WTC11 (cell line): ENCODE data around the gene B3GAT3. TPM values are rescaled to one million over a fixed set of nuclear protein-coding genes. Genes with fewer than 3 reads are reported as not detected.

Experiments used
- ATAC-seq: fragments of 200-7000 bp; cut with Tn5 transposase; 2 replicates; pipeline ENCODE4 v1.10.0; 2021; ENCODE audit warnings: mild to moderate bottlenecking, moderate library complexity
- CTCF ChIA-PET: fragments of 300-600 bp; sonication (Branson Sonifier 250); formaldehyde crosslinking; loops from one replicate; lab custom pipeline; 2021; ENCODE audit warnings: antibody characterized with exemption; lab: Charles Lee
- POLR2A ChIA-PET: fragments of 350-600 bp; sonication (Branson Sonifier 250); formaldehyde crosslinking; loops from one replicate; lab custom pipeline; 2021; ENCODE audit warnings: antibody characterized with exemption; lab: Charles Lee
- DNase-seq: peaks from one replicate; pipeline ENCODE4 v3.0.0; 2021; ENCODE audit warnings: low spot score
- H3K27ac Mint-ChIP-seq: 2 replicates; pipeline ENCODE4 v1.8.0; 2021; ENCODE audit warnings: mixed read lengths
- H3K27me3 Mint-ChIP-seq: 2 replicates; pipeline ENCODE4 v1.8.0; 2021; ENCODE audit warnings: low read depth, mild to moderate bottlenecking, moderate library complexity, mixed read lengths
- H3K36me3 Mint-ChIP-seq: 2 replicates; pipeline ENCODE4 v1.8.0; 2021; ENCODE audit warnings: mixed read lengths
- H3K4me1 Mint-ChIP-seq: 2 replicates; pipeline ENCODE4 v1.8.0; 2022; ENCODE audit warnings: mixed read lengths
- H3K4me3 Mint-ChIP-seq: 2 replicates; pipeline ENCODE4 v1.8.0; 2021; ENCODE audit warnings: mild to moderate bottlenecking, moderate library complexity, mixed read lengths
- H3K9me3 Mint-ChIP-seq: 2 replicates; pipeline ENCODE4 v1.8.0; 2021; ENCODE audit warnings: mixed read lengths
- CBFB ChIP-seq: sonication (generic); formaldehyde crosslinking; IDR thresholded peaks from 2 replicates; pipeline ENCODE4 v1.8.1; 2022; ENCODE audit warnings: mild to moderate bottlenecking, low read depth, missing genetic modification reagents
- FOXJ3 ChIP-seq: sonication (generic); formaldehyde crosslinking; IDR thresholded peaks from 2 replicates; pipeline ENCODE4 v1.9.0; 2021; ENCODE audit warnings: missing genetic modification reagents, mild to moderate bottlenecking, borderline replicate concordance
- KAT7 ChIP-seq: sonication (generic); formaldehyde crosslinking; IDR thresholded peaks from 2 replicates; pipeline ENCODE4 v1.8.1; 2023; ENCODE audit warnings: missing genetic modification reagents, mild to moderate bottlenecking, borderline replicate concordance
- MYBL2 ChIP-seq: sonication (generic); formaldehyde crosslinking; IDR thresholded peaks from 2 replicates; pipeline ENCODE4 v1.8.1; 2023; ENCODE audit warnings: mild to moderate bottlenecking, moderate library complexity, missing genetic modification reagents
- NFATC4 ChIP-seq: fragments of 250-450 bp; sonication (Bioruptor Pico); IDR thresholded peaks from 2 replicates; pipeline ENCODE4 v1.9.0; 2021; ENCODE audit warnings: mild to moderate bottlenecking
- RORB ChIP-seq: fragments of 250-450 bp; sonication (Bioruptor Pico); IDR thresholded peaks from 2 replicates; pipeline ENCODE4 v1.9.0; 2021; ENCODE audit warnings: mild to moderate bottlenecking
- SMAD3 ChIP-seq: sonication (generic); formaldehyde crosslinking; IDR thresholded peaks from 2 replicates; pipeline ENCODE4 v1.8.0; 2022; ENCODE audit warnings: missing genetic modification reagents, mild to moderate bottlenecking, borderline replicate concordance
- SMAD4 ChIP-seq: sonication (generic); formaldehyde crosslinking; IDR thresholded peaks from 2 replicates; pipeline ENCODE4 v1.8.0; 2022; ENCODE audit warnings: mild to moderate bottlenecking, missing genetic modification reagents
- TEAD4 ChIP-seq: sonication (generic); formaldehyde crosslinking; IDR thresholded peaks from 2 replicates; pipeline ENCODE4 v1.8.0; 2022; ENCODE audit warnings: mild to moderate bottlenecking, missing genetic modification reagents
- ZBTB21 ChIP-seq: sonication (generic); formaldehyde crosslinking; IDR thresholded peaks from 2 replicates; pipeline ENCODE4 v1.8.1; 2023; ENCODE audit warnings: mild to moderate bottlenecking, missing genetic modification reagents, borderline replicate concordance
- ZNF121 ChIP-seq: sonication (generic); formaldehyde crosslinking; IDR thresholded peaks from 2 replicates; pipeline ENCODE4 v1.8.0; 2023; ENCODE audit warnings: missing genetic modification reagents
- ZNF219 ChIP-seq: sonication (generic); formaldehyde crosslinking; IDR thresholded peaks from 2 replicates; pipeline ENCODE4 v1.8.0; 2023; ENCODE audit warnings: missing genetic modification reagents, mild to moderate bottlenecking, borderline replicate concordance
- ZNF232 ChIP-seq: sonication (generic); formaldehyde crosslinking; IDR thresholded peaks from 2 replicates; pipeline ENCODE4 v1.8.0; 2022; ENCODE audit warnings: mild to moderate bottlenecking, missing genetic modification reagents
- total RNA-seq: library from RNA; stranded (reverse); gene quantifications from 3 replicates; pipeline ENCODE4 v1.2.3, GENCODE V29; 2021
- TF ChIP-seq, protein P1 (sequence below): sonication (generic); formaldehyde crosslinking; IDR thresholded peaks from 2 replicates; pipeline ENCODE4 v1.8.0; 2023; ENCODE audit warnings: missing genetic modification reagents, mild to moderate bottlenecking, borderline replicate concordance
- TF ChIP-seq, protein P2 (sequence below): fragments of 250-450 bp; sonication (Bioruptor Pico); IDR thresholded peaks from 2 replicates; pipeline ENCODE4 v2.1.2; 2022; ENCODE audit warnings: mild to moderate bottlenecking, moderate library complexity
- TF ChIP-seq, protein P3 (sequence below): sonication (generic); formaldehyde crosslinking; IDR thresholded peaks from 2 replicates; pipeline ENCODE4 v1.8.1; 2022; ENCODE audit warnings: low read depth, missing genetic modification reagents, borderline replicate concordance
- TF ChIP-seq, protein P4 (sequence below): sonication (generic); formaldehyde crosslinking; IDR thresholded peaks from 2 replicates; pipeline ENCODE4 v1.8.1; 2022; ENCODE audit warnings: mild to moderate bottlenecking, moderate library complexity, missing genetic modification reagents
- TF ChIP-seq, protein P5 (sequence below): sonication (generic); formaldehyde crosslinking; IDR thresholded peaks from 2 replicates; pipeline ENCODE4 v1.8.1; 2023; ENCODE audit warnings: mild to moderate bottlenecking, missing genetic modification reagents, borderline replicate concordance
- TF ChIP-seq, protein P6 (sequence below): sonication (generic); formaldehyde crosslinking; IDR thresholded peaks from 2 replicates; pipeline ENCODE4 v1.8.1; 2023; ENCODE audit warnings: mild to moderate bottlenecking, moderate library complexity, missing genetic modification reagents
- TF ChIP-seq, protein P7 (sequence below): sonication (generic); formaldehyde crosslinking; IDR thresholded peaks from 2 replicates; pipeline ENCODE4 v1.8.0; 2022; ENCODE audit warnings: mild to moderate bottlenecking, missing genetic modification reagents
- TF ChIP-seq, protein P8 (sequence below): fragments of 250-450 bp; sonication (Bioruptor Pico); IDR thresholded peaks from 2 replicates; pipeline ENCODE4 v1.9.0; 2021; ENCODE audit warnings: mild to moderate bottlenecking

The B3GAT3 gene
- total RNA-seq, 1 experiment from 2014 or later, result 43.9 TPM

DNA sequence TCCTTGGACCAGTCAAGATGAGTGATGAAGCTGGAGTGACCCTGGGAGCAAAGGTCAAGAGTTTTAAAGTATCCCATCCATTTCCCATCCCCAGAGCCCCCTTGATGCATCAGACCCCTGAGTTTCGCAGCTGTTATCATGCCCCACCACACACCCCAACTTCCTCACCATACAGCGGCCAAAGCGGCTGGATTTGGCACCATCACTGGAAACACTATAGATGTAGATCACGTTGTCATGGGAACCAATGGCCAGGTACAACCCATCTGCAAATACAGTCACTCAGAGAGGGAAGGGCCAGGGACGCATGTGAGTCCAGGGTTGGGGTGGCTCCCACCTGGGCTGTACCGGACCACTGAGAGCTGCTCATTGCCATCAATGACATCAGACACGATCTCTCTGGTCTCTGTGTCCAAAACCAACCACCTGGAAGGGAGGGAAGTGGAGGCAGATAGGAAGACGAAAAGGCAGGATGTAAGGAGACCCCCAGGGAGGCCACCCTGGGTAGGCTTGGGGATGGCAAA lies 17.9 kb downstream of the B3GAT3 start (continued):
- TF ChIP-seq, protein P1, sequence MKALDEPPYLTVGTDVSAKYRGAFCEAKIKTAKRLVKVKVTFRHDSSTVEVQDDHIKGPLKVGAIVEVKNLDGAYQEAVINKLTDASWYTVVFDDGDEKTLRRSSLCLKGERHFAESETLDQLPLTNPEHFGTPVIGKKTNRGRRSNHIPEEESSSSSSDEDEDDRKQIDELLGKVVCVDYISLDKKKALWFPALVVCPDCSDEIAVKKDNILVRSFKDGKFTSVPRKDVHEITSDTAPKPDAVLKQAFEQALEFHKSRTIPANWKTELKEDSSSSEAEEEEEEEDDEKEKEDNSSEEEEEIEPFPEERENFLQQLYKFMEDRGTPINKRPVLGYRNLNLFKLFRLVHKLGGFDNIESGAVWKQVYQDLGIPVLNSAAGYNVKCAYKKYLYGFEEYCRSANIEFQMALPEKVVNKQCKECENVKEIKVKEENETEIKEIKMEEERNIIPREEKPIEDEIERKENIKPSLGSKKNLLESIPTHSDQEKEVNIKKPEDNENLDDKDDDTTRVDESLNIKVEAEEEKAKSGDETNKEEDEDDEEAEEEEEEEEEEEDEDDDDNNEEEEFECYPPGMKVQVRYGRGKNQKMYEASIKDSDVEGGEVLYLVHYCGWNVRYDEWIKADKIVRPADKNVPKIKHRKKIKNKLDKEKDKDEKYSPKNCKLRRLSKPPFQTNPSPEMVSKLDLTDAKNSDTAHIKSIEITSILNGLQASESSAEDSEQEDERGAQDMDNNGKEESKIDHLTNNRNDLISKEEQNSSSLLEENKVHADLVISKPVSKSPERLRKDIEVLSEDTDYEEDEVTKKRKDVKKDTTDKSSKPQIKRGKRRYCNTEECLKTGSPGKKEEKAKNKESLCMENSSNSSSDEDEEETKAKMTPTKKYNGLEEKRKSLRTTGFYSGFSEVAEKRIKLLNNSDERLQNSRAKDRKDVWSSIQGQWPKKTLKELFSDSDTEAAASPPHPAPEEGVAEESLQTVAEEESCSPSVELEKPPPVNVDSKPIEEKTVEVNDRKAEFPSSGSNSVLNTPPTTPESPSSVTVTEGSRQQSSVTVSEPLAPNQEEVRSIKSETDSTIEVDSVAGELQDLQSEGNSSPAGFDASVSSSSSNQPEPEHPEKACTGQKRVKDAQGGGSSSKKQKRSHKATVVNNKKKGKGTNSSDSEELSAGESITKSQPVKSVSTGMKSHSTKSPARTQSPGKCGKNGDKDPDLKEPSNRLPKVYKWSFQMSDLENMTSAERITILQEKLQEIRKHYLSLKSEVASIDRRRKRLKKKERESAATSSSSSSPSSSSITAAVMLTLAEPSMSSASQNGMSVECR (CRISPR knock-in tag), result no peak
- TF ChIP-seq, all 79 proteins: peak for 0

DNA sequence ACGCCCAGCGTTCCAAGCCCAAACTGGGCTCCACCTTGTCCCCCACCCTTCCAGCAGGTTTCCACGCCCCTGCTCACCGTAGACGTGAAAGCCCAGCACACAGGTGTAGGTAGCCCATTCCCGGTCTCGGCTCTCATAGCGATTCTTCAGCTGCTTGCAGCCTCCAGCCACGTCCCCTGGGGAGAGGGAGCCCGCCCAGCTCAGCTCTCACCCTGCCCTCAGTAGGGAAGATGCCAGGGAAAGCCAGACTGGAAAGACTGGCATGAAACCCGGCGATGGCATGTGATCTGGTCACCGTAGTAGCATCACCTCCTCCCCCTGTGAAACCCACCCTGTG lies 18.7 kb downstream of the B3GAT3 start:
- Mint-ChIP-seq H3K9me3 (no peaks in the 10 kb centered on the region), H3K4me3 (peak overlapping the region; percentile 91), H3K36me3 (peaks cover 26% of the 10 kb centered on the region), H3K27ac (no peak overlapping the region), H3K27me3 (peaks cover 26% of the 10 kb centered on the region), H3K4me1 (peaks cover 60% of the 10 kb centered on the region)
- ATAC-seq, result no peak
- CTCF ChIA-PET, result interaction anchor here (3.8 to 8.9 kb wide), 2 partner anchors 9 to 10 kb away, joined by 43 to 74 read pairs; partner anchors contain the start of genes EML3, ROM1 and TUT1
- no peak for DNase-seq
- POLR2A ChIA-PET, result interaction anchor here (0.7 to 1.4 kb wide), 3 partner anchors 12 to 62 kb away, joined by 3 to 7 read pairs (median 5); partner anchors contain the start of genes B3GAT3, C11orf98, CSKMT and TUT1
- TF ChIP-seq, protein P2, sequence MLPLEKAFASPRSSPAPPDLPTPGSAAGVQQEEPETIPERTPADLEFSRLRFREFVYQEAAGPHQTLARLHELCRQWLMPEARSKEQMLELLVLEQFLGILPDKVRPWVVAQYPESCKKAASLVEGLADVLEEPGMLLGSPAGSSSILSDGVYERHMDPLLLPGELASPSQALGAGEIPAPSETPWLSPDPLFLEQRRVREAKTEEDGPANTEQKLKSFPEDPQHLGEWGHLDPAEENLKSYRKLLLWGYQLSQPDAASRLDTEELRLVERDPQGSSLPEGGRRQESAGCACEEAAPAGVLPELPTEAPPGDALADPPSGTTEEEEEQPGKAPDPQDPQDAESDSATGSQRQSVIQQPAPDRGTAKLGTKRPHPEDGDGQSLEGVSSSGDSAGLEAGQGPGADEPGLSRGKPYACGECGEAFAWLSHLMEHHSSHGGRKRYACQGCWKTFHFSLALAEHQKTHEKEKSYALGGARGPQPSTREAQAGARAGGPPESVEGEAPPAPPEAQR, result no peak
- TF ChIP-seq TEAD4 (CRISPR knock-in tag), result no peak
- no peak for TF ChIP-seq ZNF219 (CRISPR knock-in tag)
- no peak for TF ChIP-seq ZNF232
- TF ChIP-seq, protein P3, sequence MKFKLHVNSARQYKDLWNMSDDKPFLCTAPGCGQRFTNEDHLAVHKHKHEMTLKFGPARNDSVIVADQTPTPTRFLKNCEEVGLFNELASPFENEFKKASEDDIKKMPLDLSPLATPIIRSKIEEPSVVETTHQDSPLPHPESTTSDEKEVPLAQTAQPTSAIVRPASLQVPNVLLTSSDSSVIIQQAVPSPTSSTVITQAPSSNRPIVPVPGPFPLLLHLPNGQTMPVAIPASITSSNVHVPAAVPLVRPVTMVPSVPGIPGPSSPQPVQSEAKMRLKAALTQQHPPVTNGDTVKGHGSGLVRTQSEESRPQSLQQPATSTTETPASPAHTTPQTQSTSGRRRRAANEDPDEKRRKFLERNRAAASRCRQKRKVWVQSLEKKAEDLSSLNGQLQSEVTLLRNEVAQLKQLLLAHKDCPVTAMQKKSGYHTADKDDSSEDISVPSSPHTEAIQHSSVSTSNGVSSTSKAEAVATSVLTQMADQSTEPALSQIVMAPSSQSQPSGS (CRISPR knock-in tag), result no peak
- no peak for TF ChIP-seq SMAD3 (CRISPR knock-in tag)
- TF ChIP-seq, protein P4, sequence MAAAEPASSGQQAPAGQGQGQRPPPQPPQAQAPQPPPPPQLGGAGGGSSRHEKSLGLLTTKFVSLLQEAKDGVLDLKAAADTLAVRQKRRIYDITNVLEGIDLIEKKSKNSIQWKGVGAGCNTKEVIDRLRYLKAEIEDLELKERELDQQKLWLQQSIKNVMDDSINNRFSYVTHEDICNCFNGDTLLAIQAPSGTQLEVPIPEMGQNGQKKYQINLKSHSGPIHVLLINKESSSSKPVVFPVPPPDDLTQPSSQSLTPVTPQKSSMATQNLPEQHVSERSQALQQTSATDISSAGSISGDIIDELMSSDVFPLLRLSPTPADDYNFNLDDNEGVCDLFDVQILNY (CRISPR knock-in tag), result no peak
- TF ChIP-seq, protein P5, sequence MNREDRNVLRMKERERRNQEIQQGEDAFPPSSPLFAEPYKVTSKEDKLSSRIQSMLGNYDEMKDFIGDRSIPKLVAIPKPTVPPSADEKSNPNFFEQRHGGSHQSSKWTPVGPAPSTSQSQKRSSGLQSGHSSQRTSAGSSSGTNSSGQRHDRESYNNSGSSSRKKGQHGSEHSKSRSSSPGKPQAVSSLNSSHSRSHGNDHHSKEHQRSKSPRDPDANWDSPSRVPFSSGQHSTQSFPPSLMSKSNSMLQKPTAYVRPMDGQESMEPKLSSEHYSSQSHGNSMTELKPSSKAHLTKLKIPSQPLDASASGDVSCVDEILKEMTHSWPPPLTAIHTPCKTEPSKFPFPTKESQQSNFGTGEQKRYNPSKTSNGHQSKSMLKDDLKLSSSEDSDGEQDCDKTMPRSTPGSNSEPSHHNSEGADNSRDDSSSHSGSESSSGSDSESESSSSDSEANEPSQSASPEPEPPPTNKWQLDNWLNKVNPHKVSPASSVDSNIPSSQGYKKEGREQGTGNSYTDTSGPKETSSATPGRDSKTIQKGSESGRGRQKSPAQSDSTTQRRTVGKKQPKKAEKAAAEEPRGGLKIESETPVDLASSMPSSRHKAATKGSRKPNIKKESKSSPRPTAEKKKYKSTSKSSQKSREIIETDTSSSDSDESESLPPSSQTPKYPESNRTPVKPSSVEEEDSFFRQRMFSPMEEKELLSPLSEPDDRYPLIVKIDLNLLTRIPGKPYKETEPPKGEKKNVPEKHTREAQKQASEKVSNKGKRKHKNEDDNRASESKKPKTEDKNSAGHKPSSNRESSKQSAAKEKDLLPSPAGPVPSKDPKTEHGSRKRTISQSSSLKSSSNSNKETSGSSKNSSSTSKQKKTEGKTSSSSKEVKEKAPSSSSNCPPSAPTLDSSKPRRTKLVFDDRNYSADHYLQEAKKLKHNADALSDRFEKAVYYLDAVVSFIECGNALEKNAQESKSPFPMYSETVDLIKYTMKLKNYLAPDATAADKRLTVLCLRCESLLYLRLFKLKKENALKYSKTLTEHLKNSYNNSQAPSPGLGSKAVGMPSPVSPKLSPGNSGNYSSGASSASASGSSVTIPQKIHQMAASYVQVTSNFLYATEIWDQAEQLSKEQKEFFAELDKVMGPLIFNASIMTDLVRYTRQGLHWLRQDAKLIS (CRISPR knock-in tag), result no peak
- TF ChIP-seq CBFB (CRISPR knock-in tag), result no peak
- TF ChIP-seq, protein P6, sequence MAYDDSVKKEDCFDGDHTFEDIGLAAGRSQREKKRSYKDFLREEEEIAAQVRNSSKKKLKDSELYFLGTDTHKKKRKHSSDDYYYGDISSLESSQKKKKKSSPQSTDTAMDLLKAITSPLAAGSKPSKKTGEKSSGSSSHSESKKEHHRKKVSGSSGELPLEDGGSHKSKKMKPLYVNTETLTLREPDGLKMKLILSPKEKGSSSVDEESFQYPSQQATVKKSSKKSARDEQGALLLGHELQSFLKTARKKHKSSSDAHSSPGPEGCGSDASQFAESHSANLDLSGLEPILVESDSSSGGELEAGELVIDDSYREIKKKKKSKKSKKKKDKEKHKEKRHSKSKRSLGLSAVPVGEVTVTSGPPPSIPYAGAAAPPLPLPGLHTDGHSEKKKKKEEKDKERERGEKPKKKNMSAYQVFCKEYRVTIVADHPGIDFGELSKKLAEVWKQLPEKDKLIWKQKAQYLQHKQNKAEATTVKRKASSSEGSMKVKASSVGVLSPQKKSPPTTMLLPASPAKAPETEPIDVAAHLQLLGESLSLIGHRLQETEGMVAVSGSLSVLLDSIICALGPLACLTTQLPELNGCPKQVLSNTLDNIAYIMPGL (CRISPR knock-in tag), result no peak
- TF ChIP-seq, protein P7, sequence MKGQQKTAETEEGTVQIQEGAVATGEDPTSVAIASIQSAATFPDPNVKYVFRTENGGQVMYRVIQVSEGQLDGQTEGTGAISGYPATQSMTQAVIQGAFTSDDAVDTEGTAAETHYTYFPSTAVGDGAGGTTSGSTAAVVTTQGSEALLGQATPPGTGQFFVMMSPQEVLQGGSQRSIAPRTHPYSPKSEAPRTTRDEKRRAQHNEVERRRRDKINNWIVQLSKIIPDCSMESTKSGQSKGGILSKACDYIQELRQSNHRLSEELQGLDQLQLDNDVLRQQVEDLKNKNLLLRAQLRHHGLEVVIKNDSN, result no peak
- no peak for TF ChIP-seq RORB (CRISPR knock-in tag)
- TF ChIP-seq, protein P8, sequence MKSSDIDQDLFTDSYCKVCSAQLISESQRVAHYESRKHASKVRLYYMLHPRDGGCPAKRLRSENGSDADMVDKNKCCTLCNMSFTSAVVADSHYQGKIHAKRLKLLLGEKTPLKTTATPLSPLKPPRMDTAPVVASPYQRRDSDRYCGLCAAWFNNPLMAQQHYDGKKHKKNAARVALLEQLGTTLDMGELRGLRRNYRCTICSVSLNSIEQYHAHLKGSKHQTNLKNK (CRISPR knock-in tag), result no peak
- TF ChIP-seq ZNF121 (CRISPR knock-in tag), result no peak
- no peak for TF ChIP-seq NFATC4 (CRISPR knock-in tag)
- TF ChIP-seq FOXJ3 (CRISPR knock-in tag), result no peak
- no peak for TF ChIP-seq SMAD4
- no peak for TF ChIP-seq ZBTB21 (CRISPR knock-in tag)
- TF ChIP-seq KAT7 (CRISPR knock-in tag), result no peak
- TF ChIP-seq MYBL2 (CRISPR knock-in tag), result no peak
